Subcutaneous abdominal adipose tissue (tissue), 5 donors: ENCODE data around the gene LRRC15.

Experiments
- H3K27ac ChIP-seq: one replicate; pipeline ENCODE4 v1.7.0; 2013; ENCODE audit warnings: low read depth, mild to moderate bottlenecking, inconsistent platforms, low read length, moderate library complexity
- H3K27me3 ChIP-seq, 5 donors: one replicate each; pipeline ENCODE4 v1.7.0; 2013; ENCODE audit warnings: low read length in 5 of 5, inconsistent platforms in 1 of 5; ENCODE audit not compliant: control insufficient read depth in 5 of 5, insufficient read depth in 4 of 5
- H3K36me3 ChIP-seq, 5 donors: one replicate each; pipeline ENCODE4 v1.7.0; 2013; ENCODE audit warnings: low read length in 5 of 5; ENCODE audit not compliant: control insufficient read depth in 5 of 5, insufficient read depth in 5 of 5
- H3K4me1 ChIP-seq, 5 donors: one replicate each; pipeline ENCODE4 v1.7.0; 2013; ENCODE audit warnings: low read length in 5 of 5, mild to moderate bottlenecking in 3 of 5, moderate library complexity in 1 of 5; ENCODE audit not compliant: control insufficient read depth in 5 of 5, insufficient read depth in 5 of 5
- H3K4me3 ChIP-seq, 5 donors: one replicate each; pipeline ENCODE4 v1.7.0; 2013; ENCODE audit warnings: low read length in 5 of 5, low read depth in 1 of 5
- H3K9ac ChIP-seq, 5 donors: one replicate each; pipeline ENCODE4 v1.7.0; 2013; ENCODE audit warnings: low read length in 5 of 5, mild to moderate bottlenecking in 4 of 5, moderate library complexity in 3 of 5
- H3K9me3 ChIP-seq, 5 donors: one replicate each; pipeline ENCODE4 v1.7.0; 2013; ENCODE audit warnings: low read length in 5 of 5; ENCODE audit not compliant: control insufficient read depth in 5 of 5
- donor health status: healthy.
- donor health status: healthy.
- donor health status: healthy.
- donor health status: healthy.
- donor health status: healthy.

Gene LRRC15

DNA sequence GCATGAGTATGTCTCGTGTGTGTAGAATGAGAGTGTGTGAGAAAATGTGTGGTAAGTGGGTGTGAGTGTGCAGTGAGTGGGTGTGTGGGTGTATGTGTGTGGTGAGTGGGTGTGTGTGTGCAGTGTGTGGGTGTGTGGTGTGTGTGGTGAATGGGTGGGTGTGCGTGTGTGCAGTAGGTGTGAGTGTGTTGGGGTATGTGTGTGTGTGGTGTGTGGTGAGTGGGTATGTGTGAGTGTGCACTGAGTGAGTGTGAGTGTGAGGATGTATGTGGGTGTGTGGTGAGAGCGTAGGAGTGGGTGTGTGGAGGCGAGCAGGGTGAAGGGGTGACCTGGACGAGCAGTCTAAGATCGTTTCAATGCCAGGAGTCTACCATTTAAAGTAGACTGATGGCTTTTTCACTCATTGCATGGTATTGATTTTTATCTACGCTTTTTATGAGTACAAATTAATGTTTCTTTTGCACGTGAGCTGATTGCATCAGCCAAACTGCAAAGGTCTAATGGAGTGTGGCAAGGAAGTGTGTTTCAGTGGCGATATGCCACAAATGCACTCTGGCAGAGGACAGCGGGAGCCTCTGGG lies 16.8 kb downstream of the LRRC15 start:
- Histone ChIP-seq H3K27ac (no peak overlapping the region), H3K9ac (no peak overlapping the region), H3K4me1 (no peaks in the 10 kb centered on the region), H3K36me3 (no peaks in the 10 kb centered on the region), H3K9me3 (no peaks in the 10 kb centered on the region), H3K4me3 (no peak overlapping the region), H3K27me3 (peaks cover under 1 to 12% (median 9%) of the 10 kb centered on the region in 5 donors)

DNA sequence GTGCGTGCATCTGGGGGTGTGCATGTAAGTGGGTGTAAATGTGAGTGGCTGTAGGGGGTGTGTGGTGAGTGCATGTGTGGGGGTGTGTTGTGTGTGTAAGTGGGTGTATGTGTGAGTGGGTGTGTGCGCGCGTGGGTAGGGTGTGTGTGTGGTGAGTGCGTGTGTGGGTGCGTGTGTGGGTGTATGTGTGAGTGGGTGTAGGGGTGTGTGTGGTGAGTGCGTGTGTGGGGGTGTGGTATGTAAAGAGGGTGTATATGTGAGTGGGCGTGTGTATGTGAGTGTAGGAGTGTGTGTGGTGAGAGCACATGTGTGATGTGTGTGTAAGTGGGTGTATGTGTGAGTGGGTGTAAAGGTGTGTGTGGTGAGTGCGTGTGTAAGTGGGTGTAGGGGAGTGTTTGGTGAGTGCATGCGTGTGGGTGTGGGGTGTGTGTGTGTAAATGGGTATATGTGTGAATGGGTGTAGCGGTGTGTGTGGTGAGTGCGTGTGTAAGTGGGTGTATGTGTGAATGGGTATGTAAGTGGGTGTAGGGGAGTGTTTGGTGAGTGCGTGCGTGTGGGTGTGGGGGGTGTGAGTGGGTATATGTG lies 17.5 kb downstream of the LRRC15 start:
- H3K9me3 ChIP-seq = no peaks in the 10 kb centered on the region
- H3K9ac ChIP-seq = no peak overlapping the region
- H3K27me3 ChIP-seq = peaks cover 0 to 8% (median 5%) of the 10 kb centered on the region in 5 donors
- H3K4me3 ChIP-seq = no peak overlapping the region
- no peaks in the 10 kb centered on the region for H3K36me3 ChIP-seq
- H3K27ac ChIP-seq = no peak overlapping the region
- H3K4me1 ChIP-seq = no peaks in the 10 kb centered on the region

DNA sequence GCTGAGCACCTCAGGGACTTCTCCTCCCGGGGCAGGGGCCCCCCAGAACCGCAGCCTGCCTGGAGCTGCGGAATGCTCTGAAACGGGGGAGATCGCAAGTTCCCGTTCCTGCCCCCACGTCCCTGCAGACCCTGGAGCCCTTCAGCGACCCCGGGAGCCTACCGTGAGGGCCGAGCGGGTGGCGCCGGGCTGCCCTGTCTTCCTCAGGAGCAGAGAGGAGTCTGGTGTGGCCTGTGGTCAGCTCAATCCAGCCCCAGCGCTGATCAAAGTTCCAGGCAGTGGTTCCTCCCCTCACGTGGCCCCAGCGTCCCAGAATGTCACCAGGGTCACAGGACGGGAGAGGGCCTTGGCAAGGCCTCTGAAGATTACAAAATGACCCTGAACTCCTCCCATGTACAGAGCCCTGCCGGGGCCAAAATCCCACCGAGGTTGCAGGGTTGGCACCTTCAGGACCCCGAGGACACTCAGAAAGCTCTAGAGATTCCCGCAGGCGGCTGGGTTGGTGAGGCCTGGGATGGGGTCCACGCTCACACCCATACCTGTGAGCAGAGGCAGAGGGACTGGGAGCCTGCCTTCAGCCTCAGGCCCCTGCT lies 18.4 kb downstream of the LRRC15 start, which contains the start of gene CPN2:
TSS of gene CPN2 (minus strand) at position 249 of the 593 bp plus-strand sequence. CDS start 8,626 bp downstream, outside the sequence.
- no peak within 1 kb of the TSS for H3K9ac ChIP-seq
- peaks cover 0 to 4% (median 0%) of the 10 kb centered on the region in 5 donors for H3K27me3 ChIP-seq
- H3K4me3 ChIP-seq = no peak within 1 kb of the TSS
- no peak within 1 kb of the TSS for H3K27ac ChIP-seq
- no peaks in the 10 kb centered on the region for H3K9me3 ChIP-seq
- no peaks in the 10 kb centered on the region for H3K36me3 ChIP-seq
- no peaks in the 10 kb centered on the region for H3K4me1 ChIP-seq

DNA sequence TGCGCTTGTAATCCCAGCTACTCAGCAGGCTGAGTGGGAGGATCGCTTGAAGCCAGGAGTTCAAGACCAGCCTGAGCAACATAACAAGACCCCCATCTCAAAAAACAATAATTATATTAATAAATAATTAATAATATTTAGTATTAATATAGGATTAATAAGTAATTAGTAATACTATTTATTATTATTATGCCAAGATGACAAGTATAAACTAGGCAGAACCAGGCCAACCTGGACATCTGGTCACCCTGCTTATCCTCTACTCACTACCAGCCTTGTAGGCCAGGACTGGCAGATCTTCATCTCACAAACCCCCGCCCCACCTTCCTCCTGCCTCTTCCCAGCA lies 18.8 kb downstream of the LRRC15 start:
- H3K27ac ChIP-seq = no peak overlapping the region
- no peak overlapping the region for H3K4me3 ChIP-seq
- no peak overlapping the region for H3K9ac ChIP-seq
- no peaks in the 10 kb centered on the region for H3K36me3 ChIP-seq
- no peaks in the 10 kb centered on the region for H3K9me3 ChIP-seq
- H3K4me1 ChIP-seq = no peaks in the 10 kb centered on the region
- H3K27me3 ChIP-seq = peaks cover 0 to 8% (median 2%) of the 10 kb centered on the region in 5 donors

DNA sequence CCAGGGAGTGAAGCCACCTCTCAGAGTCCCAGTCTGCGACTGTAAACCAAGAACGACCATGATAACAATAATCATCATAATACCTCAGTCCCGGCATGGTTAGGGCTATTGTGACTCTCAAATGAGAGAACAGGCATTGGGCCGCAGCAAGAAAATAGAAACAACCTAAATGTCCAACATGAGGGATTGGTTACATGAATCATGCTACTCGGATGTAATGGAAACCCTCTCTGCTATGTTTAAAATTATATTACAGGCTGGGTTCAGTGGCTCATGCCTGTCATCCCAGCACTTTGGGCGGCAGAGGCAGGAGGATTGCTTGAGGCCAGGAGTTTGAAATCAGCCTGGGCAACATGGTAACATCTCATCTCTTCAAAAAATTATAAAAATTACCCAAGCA lies 21.2 kb downstream of the LRRC15 start:
- Histone ChIP-seq H3K9ac (no peak overlapping the region), H3K27ac (no peak overlapping the region), H3K36me3 (no peaks in the 10 kb centered on the region), H3K9me3 (no peaks in the 10 kb centered on the region), H3K4me1 (no peaks in the 10 kb centered on the region), H3K27me3 (peaks cover 0 to 14% (median 4%) of the 10 kb centered on the region in 5 donors), H3K4me3 (no peak overlapping the region)

DNA sequence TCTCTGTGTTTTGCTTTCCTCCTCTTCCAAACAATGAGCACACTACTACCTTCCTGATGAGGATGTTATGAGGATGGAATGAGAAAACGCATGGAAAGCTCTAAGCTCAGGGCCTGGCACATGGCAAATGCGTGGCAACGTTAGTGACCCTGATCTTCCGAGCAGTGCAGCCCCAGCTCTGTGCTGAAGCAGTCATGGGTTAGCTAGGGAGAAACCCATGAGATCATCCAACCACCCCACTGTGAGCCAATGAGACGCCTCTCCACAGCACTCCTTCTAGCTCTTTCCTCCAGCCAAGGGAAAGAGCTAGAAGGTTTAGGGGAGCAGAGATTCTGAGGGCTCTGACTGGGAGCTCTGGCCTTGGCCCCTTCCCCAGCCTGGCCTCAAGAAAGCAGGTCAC lies 22.9 kb downstream of the LRRC15 start:
- Histone ChIP-seq H3K9me3 (no peaks in the 10 kb centered on the region), H3K4me1 (no peaks in the 10 kb centered on the region), H3K27me3 (peaks cover 0 to 14% (median 4%) of the 10 kb centered on the region in 5 donors), H3K36me3 (no peaks in the 10 kb centered on the region), H3K9ac (no peak overlapping the region), H3K27ac (no peak overlapping the region), H3K4me3 (no peak overlapping the region)

DNA sequence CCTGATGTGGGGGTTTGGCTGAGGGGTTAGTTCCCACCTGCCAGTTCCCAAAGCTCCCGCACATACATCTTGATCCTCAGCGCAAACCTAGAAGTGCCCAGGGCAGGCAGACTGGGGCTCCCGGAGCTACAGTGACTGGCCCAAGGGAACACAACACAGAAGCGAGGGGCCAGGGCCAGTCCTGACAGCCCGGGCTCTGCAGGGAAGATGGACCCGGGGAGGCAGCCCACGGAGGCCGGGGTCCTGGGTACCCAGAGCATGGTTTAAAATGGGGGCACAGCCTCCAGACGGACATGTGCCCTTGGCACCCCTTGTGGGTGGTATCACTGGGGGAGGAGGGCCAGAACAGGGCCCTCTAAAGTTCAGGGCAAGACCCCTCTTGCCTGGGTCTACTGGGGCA lies 23.5 kb downstream of the LRRC15 start:
- no peak overlapping the region for H3K27ac ChIP-seq
- no peaks in the 10 kb centered on the region for H3K36me3 ChIP-seq
- no peaks in the 10 kb centered on the region for H3K9me3 ChIP-seq
- peaks cover 0 to 14% (median 4%) of the 10 kb centered on the region in 5 donors for H3K27me3 ChIP-seq
- H3K4me1 ChIP-seq = no peaks in the 10 kb centered on the region
- H3K9ac ChIP-seq = no peak overlapping the region
- H3K4me3 ChIP-seq = no peak overlapping the region

DNA sequence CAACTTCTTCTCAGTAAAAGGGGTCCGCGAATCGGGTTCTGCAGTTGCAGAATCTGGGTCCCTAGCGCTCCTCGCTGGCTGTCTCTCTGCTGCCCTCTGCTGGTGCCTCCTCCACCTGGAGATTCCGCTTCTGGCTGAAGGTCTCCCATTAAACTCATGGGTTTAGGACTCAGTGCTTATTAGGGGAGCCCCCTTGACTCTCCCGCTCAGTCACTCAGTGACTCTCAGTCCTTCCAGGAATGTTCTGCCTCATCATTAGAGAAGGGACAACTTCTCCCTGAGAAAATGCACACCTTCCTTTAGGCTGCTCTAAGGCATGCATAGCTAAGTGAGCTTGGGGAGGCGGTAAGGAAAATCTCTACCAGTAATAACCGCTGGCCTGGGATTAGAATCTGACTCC lies 25.5 kb downstream of the LRRC15 start:
- Histone ChIP-seq H3K27me3 (peaks cover 0 to 14% (median 4%) of the 10 kb centered on the region in 5 donors), H3K9ac (no peak overlapping the region), H3K27ac (no peak overlapping the region), H3K4me1 (no peaks in the 10 kb centered on the region), H3K36me3 (no peaks in the 10 kb centered on the region), H3K4me3 (no peak overlapping the region), H3K9me3 (no peaks in the 10 kb centered on the region)

DNA sequence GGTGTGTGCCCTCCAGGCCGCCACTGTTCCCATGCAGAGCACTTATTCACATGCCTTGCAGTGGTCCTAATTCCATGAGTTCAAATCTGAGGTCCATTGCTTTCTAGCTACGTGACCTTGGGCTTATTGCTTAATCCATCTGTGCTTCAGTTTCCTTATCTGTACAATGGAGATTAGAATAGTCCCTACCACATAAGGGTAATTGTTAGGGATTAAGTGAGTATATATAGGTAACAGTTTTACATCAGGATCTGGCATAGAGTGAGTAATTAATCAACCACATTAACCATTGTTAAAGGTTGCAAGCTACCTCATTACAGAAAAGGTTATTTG lies 26.0 kb downstream of the LRRC15 start:
- H3K9me3 ChIP-seq = no peaks in the 10 kb centered on the region
- no peaks in the 10 kb centered on the region for H3K36me3 ChIP-seq
- H3K4me1 ChIP-seq = no peaks in the 10 kb centered on the region
- H3K27ac ChIP-seq = no peak overlapping the region
- H3K27me3 ChIP-seq = peaks cover 0 to 14% (median 4%) of the 10 kb centered on the region in 5 donors
- H3K9ac ChIP-seq = no peak overlapping the region
- no peak overlapping the region for H3K4me3 ChIP-seq

DNA sequence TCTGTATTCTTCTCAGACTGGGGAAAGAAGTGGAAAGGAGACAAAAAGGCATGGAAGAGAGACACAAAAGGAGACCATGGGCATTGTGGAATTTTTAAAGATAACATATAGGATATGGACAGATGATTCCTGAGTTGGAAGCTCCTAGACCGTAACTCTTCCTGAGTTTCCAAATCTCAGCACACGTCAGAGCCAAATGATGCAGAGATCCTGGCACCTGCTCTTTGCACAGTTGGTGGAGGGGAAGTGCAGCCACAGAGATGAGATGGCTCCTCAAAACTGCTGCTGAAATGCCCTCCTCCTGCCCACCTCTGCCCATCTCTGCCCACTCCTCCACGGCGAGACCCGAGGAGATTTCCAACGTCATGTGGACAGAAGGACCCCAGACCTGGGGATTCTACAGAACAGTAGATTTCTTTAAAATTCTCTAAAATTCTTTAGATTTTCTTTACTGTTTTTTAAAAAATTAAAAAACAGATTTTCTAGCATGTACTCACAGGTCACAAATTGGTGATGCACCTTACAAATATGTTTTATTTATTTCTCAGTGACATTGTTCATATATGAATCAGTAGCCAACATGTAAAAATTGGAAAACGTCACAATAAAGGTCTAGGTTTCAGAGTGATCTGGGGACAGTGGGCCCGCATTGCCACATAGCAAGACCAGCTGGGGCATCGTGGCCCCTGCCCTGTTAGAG lies 26.5 kb downstream of the LRRC15 start:
- H3K4me3 ChIP-seq = no peak overlapping the region
- H3K27ac ChIP-seq = no peak overlapping the region
- peaks cover 0 to 14% (median 4%) of the 10 kb centered on the region in 5 donors for H3K27me3 ChIP-seq
- H3K4me1 ChIP-seq = peaks cover 0 to 4% (median 2%) of the 10 kb centered on the region in 5 donors
- no peak overlapping the region for H3K9ac ChIP-seq
- no peaks in the 10 kb centered on the region for H3K36me3 ChIP-seq
- no peaks in the 10 kb centered on the region for H3K9me3 ChIP-seq
